ENCODE data around the gene CHURC1. TPM values are rescaled to one million over a fixed set of nuclear protein-coding genes. Genes with fewer than 3 reads are reported as not detected.

Gene CHURC1
- total RNA-seq, 2 experiments from 2014 or later: 50.1 to 54.0 TPM

GRCh38 chr14:64879635-64880220, 34.5 kb upstream of the CHURC1 start, which contains the start of gene SPTB:
Gene SPTB (minus strand): TSS chr14:64879907. CDS start chr14:64823094, 56,813 bp downstream.
- TF ChIP-seq, protein P1, sequence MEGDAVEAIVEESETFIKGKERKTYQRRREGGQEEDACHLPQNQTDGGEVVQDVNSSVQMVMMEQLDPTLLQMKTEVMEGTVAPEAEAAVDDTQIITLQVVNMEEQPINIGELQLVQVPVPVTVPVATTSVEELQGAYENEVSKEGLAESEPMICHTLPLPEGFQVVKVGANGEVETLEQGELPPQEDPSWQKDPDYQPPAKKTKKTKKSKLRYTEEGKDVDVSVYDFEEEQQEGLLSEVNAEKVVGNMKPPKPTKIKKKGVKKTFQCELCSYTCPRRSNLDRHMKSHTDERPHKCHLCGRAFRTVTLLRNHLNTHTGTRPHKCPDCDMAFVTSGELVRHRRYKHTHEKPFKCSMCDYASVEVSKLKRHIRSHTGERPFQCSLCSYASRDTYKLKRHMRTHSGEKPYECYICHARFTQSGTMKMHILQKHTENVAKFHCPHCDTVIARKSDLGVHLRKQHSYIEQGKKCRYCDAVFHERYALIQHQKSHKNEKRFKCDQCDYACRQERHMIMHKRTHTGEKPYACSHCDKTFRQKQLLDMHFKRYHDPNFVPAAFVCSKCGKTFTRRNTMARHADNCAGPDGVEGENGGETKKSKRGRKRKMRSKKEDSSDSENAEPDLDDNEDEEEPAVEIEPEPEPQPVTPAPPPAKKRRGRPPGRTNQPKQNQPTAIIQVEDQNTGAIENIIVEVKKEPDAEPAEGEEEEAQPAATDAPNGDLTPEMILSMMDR (IDR thresholded peaks at IDR 0.05): no peak
- peaks cover 67% of the 10 kb centered on the region for H3K27me3 Mint-ChIP-seq
- peak within 1 kb of the TSS; percentile 68 for H3K4me3 ChIP-seq (ENCODE audit: low read length)
- DNase-seq (peak; percentile 28 to 74 (median 52)), ATAC-seq (ENCODE audit: poor library complexity) (peak; percentile 69)
- H3K4me1 Mint-ChIP-seq (ENCODE audit: low read depth): peaks cover 8% of the 10 kb centered on the region
- ChIA-PET POLR2A (interaction anchor here (1.0 to 3.5 kb wide), 4 partner anchors 10 to 44 kb away, joined by 3 to 14 read pairs (median 6); partner anchors contain the start of gene CHURC1), CTCF (interaction anchor here (1.3 to 3.9 kb wide), 3 partner anchors 12 to 56 kb away, joined by 4 to 19 read pairs (median 6); no protein-coding TSS in a partner anchor)
- no peak within 1 kb of the TSS for H3K27ac ChIP-seq (ENCODE audit: low read depth in 1 of 2, low read length in 2 of 2)
- peaks cover 17% of the 10 kb centered on the region for H3K4me1 ChIP-seq (ENCODE audit: insufficient read depth, low read length)
- H3K27ac Mint-ChIP-seq: no peak within 1 kb of the TSS
- H3K36me3 ChIP-seq (ENCODE audit: insufficient read depth, low read length): no peaks in the 10 kb centered on the region
- H3K9me3 Mint-ChIP-seq: no peaks in the 10 kb centered on the region
- H3K9me3 ChIP-seq (ENCODE audit: control insufficient read depth in 1 of 2, insufficient read depth in 1 of 2, low read length in 2 of 2): no peaks in the 10 kb centered on the region
- no peaks in the 10 kb centered on the region for H3K36me3 Mint-ChIP-seq (ENCODE audit: low read depth)
- peaks cover 23 to 26% of the 10 kb centered on the region in 2 experiments for H3K27me3 ChIP-seq (ENCODE audit: control insufficient read depth in 1 of 2, insufficient read depth in 2 of 2, low read length in 2 of 2)
- intact Hi-C loops (cut with DNase I, micrococcal nuclease): no loop called here
- peak within 1 kb of the TSS; percentile 91 for H3K4me3 Mint-ChIP-seq

DNA sequence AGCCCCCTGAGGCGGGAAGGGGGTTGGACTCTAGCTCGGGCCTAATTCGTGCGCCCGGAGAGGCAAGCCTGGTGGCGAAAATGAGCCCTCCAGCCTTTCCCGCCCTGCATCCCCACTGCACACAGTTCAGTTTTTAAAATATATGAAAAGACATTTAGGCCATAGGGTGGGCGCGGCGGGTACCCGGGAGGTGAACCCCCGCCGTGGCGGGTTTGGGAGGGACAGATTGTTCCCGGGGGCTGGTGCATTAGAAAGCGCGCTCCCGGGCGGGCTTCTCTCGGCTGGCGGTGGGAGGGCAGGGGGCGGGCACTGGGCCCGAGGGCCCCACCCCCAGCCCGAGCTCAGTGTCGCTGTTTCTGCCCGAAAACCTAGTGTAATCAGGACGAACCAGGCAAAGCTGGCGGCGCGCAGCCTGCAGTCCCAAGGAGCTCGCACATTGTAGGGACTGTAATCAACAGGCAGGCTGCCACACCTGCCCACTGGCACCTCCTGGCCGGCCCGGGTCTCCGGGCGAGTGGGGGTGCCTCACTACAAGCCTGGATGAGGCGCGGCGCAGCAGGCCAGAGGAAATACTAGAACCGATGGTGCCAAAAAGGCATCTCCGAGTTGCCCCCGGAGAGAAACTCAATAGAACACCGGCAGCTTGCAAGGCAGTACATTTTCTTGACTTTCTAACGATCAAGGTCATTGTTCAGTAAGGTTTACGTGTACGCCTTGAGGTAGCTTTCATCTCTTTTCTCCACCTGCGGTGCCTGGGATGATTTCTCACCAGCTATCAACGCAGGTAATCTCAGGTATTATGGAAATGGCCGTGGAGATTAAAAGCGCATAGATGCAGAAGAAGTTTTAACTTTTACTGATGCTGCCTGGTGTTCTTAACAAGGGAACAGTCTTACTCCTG, 33.8 kb upstream of the CHURC1 start:
- Histone ChIP-seq H3K36me3 (ENCODE audit: insufficient read depth, low read length) (no peaks in the 10 kb centered on the region), H3K4me3 (ENCODE audit: low read length) (peak overlapping the region; percentile 68), H3K4me1 (ENCODE audit: insufficient read depth, low read length) (peaks cover 17% of the 10 kb centered on the region), H3K9me3 (ENCODE audit: control insufficient read depth in 1 of 2, insufficient read depth in 1 of 2, low read length in 2 of 2) (no peaks in the 10 kb centered on the region), H3K27me3 (ENCODE audit: control insufficient read depth in 1 of 2, insufficient read depth in 2 of 2, low read length in 2 of 2) (peaks cover 23 to 26% of the 10 kb centered on the region in 2 experiments), H3K27ac (ENCODE audit: low read depth in 1 of 2, low read length in 2 of 2) (no peak overlapping the region)
- POLR2A ChIA-PET: interaction anchor here (1.0 to 3.5 kb wide), 5 partner anchors 11 to 376 kb away, joined by 3 to 14 read pairs (median 3); partner anchors contain the start of genes CHURC1 and ZBTB1
- DNase-seq (peak; percentile 23 to 76 (median 52)), ATAC-seq (ENCODE audit: poor library complexity) (peak; percentile 86)
- H3K27ac Mint-ChIP-seq: no peak overlapping the region
- H3K27me3 Mint-ChIP-seq: peaks cover 65% of the 10 kb centered on the region
- H3K36me3 Mint-ChIP-seq (ENCODE audit: low read depth): no peaks in the 10 kb centered on the region
- TF ChIP-seq, protein P1 (IDR thresholded peaks at IDR 0.05): no peak
- H3K4me3 Mint-ChIP-seq: peak overlapping the region; percentile 91
- no peaks in the 10 kb centered on the region for H3K9me3 Mint-ChIP-seq
- H3K4me1 Mint-ChIP-seq (ENCODE audit: low read depth): peaks cover 8% of the 10 kb centered on the region
- intact Hi-C loops (cut with DNase I, micrococcal nuclease): no loop called here
- CTCF ChIA-PET: interaction anchor here (1.3 to 3.9 kb wide), 3 partner anchors 11 to 57 kb away, joined by 4 to 19 read pairs (median 6); no protein-coding TSS in a partner anchor

- TF ChIP-seq, protein P1 (IDR thresholded peaks at IDR 0.05): no peak
- CTCF ChIA-PET: interaction anchor here (0.6 kb wide), 1 partner anchor 62 kb away, joined by 3 read pairs; no protein-coding TSS in a partner anchor
- POLR2A ChIA-PET: no interaction called here
- intact Hi-C loops (cut with DNase I, micrococcal nuclease): no loop called here
- H3K27me3 ChIP-seq (ENCODE audit: control insufficient read depth in 1 of 2, insufficient read depth in 2 of 2, low read length in 2 of 2): peaks cover 8 to 12% of the 10 kb centered on the region in 2 experiments
- no peak overlapping the region for H3K27ac ChIP-seq (ENCODE audit: low read depth in 1 of 2, low read length in 2 of 2)
- H3K4me1 ChIP-seq (ENCODE audit: insufficient read depth, low read length): peaks cover 5% of the 10 kb centered on the region
- H3K4me1 Mint-ChIP-seq (ENCODE audit: low read depth): peaks cover 5% of the 10 kb centered on the region
- no peaks in the 10 kb centered on the region for H3K9me3 Mint-ChIP-seq
- H3K4me3 ChIP-seq (ENCODE audit: low read length): no peak overlapping the region
- no peaks in the 10 kb centered on the region for H3K9me3 ChIP-seq (ENCODE audit: control insufficient read depth in 1 of 2, insufficient read depth in 1 of 2, low read length in 2 of 2)
- H3K27me3 Mint-ChIP-seq: peaks cover 53% of the 10 kb centered on the region
- ATAC-seq (ENCODE audit: poor library complexity): no peak
- H3K27ac Mint-ChIP-seq: no peak overlapping the region
- no peak overlapping the region for H3K4me3 Mint-ChIP-seq
- no peaks in the 10 kb centered on the region for H3K36me3 ChIP-seq (ENCODE audit: insufficient read depth, low read length)
- DNase-seq: no peak
- no peaks in the 10 kb centered on the region for H3K36me3 Mint-ChIP-seq (ENCODE audit: low read depth)
Measured at GRCh38 chr14:64885559-64885958, 28.7 kb upstream of the CHURC1 start.

Measured in CD4-positive, alpha-beta T cell (primary cell).